ENCODE measurements around the gene MAD1L1.

- TF ChIP-seq SP4 (IDR thresholded peaks at IDR 0.05; ENCODE audit: low read length) (no peak), GABPA (IDR thresholded peaks at IDR 0.05; ENCODE audit: borderline replicate concordance, insufficient read depth, low read length) (peak; percentile 31; the same call in 1 of the 2 replicates), PHF8 (conservative IDR thresholded peaks at IDR 0.05; ENCODE audit: low read depth, low read length) (no peak), JUND (IDR thresholded peaks at IDR 0.05; ENCODE audit: low read length) (no peak), TAF1 (IDR thresholded peaks at IDR 0.05; ENCODE audit: low read depth, low read length) (no peak), POLR2A (IDR thresholded peaks at IDR 0.05; ENCODE audit: control extremely low read depth in 1 of 2, low read depth in 2 of 2, low read length in 2 of 2) (peak in 1 of 2 experiments; percentile 49; a peak in 1 of 3 replicates), MAX (IDR thresholded peaks at IDR 0.05) (no peak), RAD21 (IDR thresholded peaks at IDR 0.05 in 1 of 2, conservative IDR thresholded peaks at IDR 0.05 in 1 of 2; ENCODE audit: low read depth in 2 of 2, low read length in 2 of 2) (peak; percentile 75 to 78), BACH1 (IDR thresholded peaks at IDR 0.05; ENCODE audit: low read length) (no peak), POLR2AphosphoS5 (IDR thresholded peaks at IDR 0.05; ENCODE audit: low read depth, low read length) (no peak)
These were observed 14.6 kb upstream of the MAD1L1 start for GRCh38 chr7:2247141-2247995.
